ENCODE measurements around the gene ALDH1A3. TPM values are rescaled to one million over a fixed set of nuclear protein-coding genes. Genes with fewer than 3 reads are reported as not detected.

Gene ALDH1A3
- total and polyA plus RNA-seq, 2 of the 13 experiments (the other 11 are each of a cell fraction or from before 2014, with no cell fraction given) = not detected

DNA sequence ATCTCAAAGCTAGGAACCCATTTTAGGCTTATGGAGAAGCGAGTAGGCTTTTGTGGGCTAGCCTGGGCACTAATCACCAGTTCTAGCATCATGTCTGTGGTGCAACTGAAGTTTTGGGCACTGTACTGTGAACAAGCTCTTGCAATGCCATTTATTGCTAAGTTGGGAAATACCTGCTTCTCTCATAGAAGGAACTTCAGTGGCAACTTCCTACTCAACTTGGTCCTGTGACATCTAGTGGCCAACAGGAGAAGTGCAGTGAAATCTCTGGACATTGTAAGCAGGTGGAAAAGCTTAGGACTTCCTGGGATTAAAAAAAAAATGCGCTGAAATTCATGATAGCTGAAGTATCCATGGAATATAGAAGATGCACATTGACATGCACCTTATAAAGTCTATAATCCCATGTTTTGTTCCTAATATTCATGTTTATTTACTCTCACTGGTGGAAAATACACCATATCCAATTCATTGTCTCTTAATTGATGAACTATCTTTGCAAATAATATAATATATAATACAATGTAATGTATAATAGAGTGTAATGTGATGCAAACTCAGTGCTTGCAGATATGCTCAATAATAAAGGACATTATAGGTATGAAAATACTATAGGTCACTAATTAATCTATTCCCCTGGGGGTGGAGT, 6.5 kb upstream of the ALDH1A3 start (continued):
- TF ChIP-seq FOXK1 (CRISPR knock-in tag; IDR thresholded peaks at IDR 0.05; ENCODE audit: borderline replicate concordance, low read depth) = no peak
- no peak for TF ChIP-seq PHB2 (IDR thresholded peaks at IDR 0.05; ENCODE audit: partially characterized antibody)
- no peak for TF ChIP-seq RBM22 (optimal IDR thresholded peaks at IDR 0.05; ENCODE audit: low read length)
- TF ChIP-seq, protein P1, sequence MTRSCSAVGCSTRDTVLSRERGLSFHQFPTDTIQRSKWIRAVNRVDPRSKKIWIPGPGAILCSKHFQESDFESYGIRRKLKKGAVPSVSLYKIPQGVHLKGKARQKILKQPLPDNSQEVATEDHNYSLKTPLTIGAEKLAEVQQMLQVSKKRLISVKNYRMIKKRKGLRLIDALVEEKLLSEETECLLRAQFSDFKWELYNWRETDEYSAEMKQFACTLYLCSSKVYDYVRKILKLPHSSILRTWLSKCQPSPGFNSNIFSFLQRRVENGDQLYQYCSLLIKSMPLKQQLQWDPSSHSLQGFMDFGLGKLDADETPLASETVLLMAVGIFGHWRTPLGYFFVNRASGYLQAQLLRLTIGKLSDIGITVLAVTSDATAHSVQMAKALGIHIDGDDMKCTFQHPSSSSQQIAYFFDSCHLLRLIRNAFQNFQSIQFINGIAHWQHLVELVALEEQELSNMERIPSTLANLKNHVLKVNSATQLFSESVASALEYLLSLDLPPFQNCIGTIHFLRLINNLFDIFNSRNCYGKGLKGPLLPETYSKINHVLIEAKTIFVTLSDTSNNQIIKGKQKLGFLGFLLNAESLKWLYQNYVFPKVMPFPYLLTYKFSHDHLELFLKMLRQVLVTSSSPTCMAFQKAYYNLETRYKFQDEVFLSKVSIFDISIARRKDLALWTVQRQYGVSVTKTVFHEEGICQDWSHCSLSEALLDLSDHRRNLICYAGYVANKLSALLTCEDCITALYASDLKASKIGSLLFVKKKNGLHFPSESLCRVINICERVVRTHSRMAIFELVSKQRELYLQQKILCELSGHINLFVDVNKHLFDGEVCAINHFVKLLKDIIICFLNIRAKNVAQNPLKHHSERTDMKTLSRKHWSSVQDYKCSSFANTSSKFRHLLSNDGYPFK (CRISPR knock-in tag; IDR thresholded peaks at IDR 0.05; ENCODE audit: borderline replicate concordance) = no peak
- TF ChIP-seq, protein P2, sequence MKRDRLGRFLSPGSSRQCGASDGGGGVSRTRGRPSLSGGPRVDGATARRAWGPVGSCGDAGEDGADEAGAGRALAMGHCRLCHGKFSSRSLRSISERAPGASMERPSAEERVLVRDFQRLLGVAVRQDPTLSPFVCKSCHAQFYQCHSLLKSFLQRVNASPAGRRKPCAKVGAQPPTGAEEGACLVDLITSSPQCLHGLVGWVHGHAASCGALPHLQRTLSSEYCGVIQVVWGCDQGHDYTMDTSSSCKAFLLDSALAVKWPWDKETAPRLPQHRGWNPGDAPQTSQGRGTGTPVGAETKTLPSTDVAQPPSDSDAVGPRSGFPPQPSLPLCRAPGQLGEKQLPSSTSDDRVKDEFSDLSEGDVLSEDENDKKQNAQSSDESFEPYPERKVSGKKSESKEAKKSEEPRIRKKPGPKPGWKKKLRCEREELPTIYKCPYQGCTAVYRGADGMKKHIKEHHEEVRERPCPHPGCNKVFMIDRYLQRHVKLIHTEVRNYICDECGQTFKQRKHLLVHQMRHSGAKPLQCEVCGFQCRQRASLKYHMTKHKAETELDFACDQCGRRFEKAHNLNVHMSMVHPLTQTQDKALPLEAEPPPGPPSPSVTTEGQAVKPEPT (CRISPR knock-in tag; IDR thresholded peaks at IDR 0.05; ENCODE audit: low read depth) = no peak
- peak; percentile 96 for TF ChIP-seq SMC3 (IDR thresholded peaks at IDR 0.05; ENCODE audit: low read length)
- TF ChIP-seq WIZ (CRISPR knock-in tag; IDR thresholded peaks at IDR 0.05) = no peak
- TF ChIP-seq, protein P3, sequence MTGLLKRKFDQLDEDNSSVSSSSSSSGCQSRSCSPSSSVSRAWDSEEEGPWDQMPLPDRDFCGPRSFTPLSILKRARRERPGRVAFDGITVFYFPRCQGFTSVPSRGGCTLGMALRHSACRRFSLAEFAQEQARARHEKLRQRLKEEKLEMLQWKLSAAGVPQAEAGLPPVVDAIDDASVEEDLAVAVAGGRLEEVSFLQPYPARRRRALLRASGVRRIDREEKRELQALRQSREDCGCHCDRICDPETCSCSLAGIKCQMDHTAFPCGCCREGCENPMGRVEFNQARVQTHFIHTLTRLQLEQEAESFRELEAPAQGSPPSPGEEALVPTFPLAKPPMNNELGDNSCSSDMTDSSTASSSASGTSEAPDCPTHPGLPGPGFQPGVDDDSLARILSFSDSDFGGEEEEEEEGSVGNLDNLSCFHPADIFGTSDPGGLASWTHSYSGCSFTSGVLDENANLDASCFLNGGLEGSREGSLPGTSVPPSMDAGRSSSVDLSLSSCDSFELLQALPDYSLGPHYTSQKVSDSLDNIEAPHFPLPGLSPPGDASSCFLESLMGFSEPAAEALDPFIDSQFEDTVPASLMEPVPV (CRISPR knock-in tag; IDR thresholded peaks at IDR 0.05) = no peak
- TF ChIP-seq SIN3A (IDR thresholded peaks at IDR 0.05; ENCODE audit: borderline replicate concordance, low read depth, low read length) = no peak
- TF ChIP-seq, protein P4, sequence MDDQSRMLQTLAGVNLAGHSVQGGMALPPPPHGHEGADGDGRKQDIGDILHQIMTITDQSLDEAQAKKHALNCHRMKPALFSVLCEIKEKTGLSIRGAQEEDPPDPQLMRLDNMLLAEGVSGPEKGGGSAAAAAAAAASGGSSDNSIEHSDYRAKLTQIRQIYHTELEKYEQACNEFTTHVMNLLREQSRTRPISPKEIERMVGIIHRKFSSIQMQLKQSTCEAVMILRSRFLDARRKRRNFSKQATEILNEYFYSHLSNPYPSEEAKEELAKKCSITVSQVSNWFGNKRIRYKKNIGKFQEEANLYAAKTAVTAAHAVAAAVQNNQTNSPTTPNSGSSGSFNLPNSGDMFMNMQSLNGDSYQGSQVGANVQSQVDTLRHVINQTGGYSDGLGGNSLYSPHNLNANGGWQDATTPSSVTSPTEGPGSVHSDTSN (CRISPR knock-in tag; IDR thresholded peaks at IDR 0.05; ENCODE audit: borderline replicate concordance) = no peak
- TF ChIP-seq, protein P5, sequence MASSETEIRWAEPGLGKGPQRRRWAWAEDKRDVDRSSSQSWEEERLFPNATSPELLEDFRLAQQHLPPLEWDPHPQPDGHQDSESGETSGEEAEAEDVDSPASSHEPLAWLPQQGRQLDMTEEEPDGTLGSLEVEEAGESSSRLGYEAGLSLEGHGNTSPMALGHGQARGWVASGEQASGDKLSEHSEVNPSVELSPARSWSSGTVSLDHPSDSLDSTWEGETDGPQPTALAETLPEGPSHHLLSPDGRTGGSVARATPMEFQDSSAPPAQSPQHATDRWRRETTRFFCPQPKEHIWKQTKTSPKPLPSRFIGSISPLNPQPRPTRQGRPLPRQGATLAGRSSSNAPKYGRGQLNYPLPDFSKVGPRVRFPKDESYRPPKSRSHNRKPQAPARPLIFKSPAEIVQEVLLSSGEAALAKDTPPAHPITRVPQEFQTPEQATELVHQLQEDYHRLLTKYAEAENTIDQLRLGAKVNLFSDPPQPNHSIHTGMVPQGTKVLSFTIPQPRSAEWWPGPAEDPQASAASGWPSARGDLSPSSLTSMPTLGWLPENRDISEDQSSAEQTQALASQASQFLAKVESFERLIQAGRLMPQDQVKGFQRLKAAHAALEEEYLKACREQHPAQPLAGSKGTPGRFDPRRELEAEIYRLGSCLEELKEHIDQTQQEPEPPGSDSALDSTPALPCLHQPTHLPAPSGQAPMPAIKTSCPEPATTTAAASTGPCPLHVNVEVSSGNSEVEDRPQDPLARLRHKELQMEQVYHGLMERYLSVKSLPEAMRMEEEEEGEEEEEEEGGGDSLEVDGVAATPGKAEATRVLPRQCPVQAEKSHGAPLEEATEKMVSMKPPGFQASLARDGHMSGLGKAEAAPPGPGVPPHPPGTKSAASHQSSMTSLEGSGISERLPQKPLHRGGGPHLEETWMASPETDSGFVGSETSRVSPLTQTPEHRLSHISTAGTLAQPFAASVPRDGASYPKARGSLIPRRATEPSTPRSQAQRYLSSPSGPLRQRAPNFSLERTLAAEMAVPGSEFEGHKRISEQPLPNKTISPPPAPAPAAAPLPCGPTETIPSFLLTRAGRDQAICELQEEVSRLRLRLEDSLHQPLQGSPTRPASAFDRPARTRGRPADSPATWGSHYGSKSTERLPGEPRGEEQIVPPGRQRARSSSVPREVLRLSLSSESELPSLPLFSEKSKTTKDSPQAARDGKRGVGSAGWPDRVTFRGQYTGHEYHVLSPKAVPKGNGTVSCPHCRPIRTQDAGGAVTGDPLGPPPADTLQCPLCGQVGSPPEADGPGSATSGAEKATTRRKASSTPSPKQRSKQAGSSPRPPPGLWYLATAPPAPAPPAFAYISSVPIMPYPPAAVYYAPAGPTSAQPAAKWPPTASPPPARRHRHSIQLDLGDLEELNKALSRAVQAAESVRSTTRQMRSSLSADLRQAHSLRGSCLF (CRISPR knock-in tag; IDR thresholded peaks at IDR 0.05; ENCODE audit: borderline replicate concordance) = no peak
- TF ChIP-seq ZNF674 (CRISPR knock-in tag; IDR thresholded peaks at IDR 0.05; ENCODE audit: low read depth) = no peak
- TF ChIP-seq CENPT (CRISPR knock-in tag; IDR thresholded peaks at IDR 0.05; ENCODE audit: low read depth) = no peak
- TF ChIP-seq RXRA (CRISPR knock-in tag; IDR thresholded peaks at IDR 0.05) = no peak
- no peak for TF ChIP-seq KLF15 (CRISPR knock-in tag; IDR thresholded peaks at IDR 0.05; ENCODE audit: borderline replicate concordance)
